Suprapubic skin (tissue), 4 donors: ENCODE data around the gene FDXR.

Source experiments
- CTCF ChIP-seq, 2 donors: fragments of 200-600 bp in 1 of 2; fragments of 450-650 bp in 1 of 2; sonication (generic) in 1 of 2; IDR thresholded peaks; one replicate each; pipeline ENCODE4 v1.5.1; 2016 to 2019; ENCODE audit warnings: antibody characterized with exemption in 2 of 2, mild to moderate bottlenecking in 1 of 2, moderate library complexity in 1 of 2
- POLR2A ChIP-seq, 2 donors: fragments of 450-650 bp; IDR thresholded peaks; one replicate each; pipeline ENCODE4 v1.6.1; 2017; ENCODE audit warnings: antibody characterized with exemption in 2 of 2, mild to moderate bottlenecking in 2 of 2, moderate library complexity in 2 of 2
- POLR2AphosphoS5 ChIP-seq, 3 donors: sonication (generic); formaldehyde crosslinking; IDR thresholded peaks; one replicate each; pipeline ENCODE4 v1.6.1; 2017; ENCODE audit warnings: antibody characterized with exemption in 3 of 3

- no peak for TF ChIP-seq CTCF (IDR thresholded peaks at IDR 0.05)
- TF ChIP-seq POLR2A (IDR thresholded peaks at IDR 0.05), result no peak
- no peak for TF ChIP-seq POLR2AphosphoS5 (IDR thresholded peaks at IDR 0.05)
Observed at GRCh38 chr17:74862919-74863318, 9.9 kb downstream of the FDXR start.
